GM13976 (cell line): ENCODE data around the gene UBE3B.

Experiments
- DNase-seq: peaks from one replicate; pipeline ENCODE4 v3.0.0; 2012; ENCODE audit warnings: low spot score
- CTCF ChIP-seq: IDR thresholded peaks from 2 replicates; pipeline ENCODE4 v1.5.1; 2012; ENCODE audit warnings: borderline replicate concordance, mild to moderate bottlenecking; ENCODE audit not compliant: insufficient read depth; ENCODE audit errors: extremely low read depth, missing control alignments, control extremely low read depth
- in situ Hi-C: fragments of 300-500 bp; cut with MboI; formaldehyde crosslinking; loops from one replicate; pipeline ENCODE4 v1.12.0; 2022; ENCODE audit warnings: low sequenced_read_pairs, mixed read lengths, inconsistent platforms; ENCODE audit not compliant: unreplicated experiment

UBE3B gene

DNA sequence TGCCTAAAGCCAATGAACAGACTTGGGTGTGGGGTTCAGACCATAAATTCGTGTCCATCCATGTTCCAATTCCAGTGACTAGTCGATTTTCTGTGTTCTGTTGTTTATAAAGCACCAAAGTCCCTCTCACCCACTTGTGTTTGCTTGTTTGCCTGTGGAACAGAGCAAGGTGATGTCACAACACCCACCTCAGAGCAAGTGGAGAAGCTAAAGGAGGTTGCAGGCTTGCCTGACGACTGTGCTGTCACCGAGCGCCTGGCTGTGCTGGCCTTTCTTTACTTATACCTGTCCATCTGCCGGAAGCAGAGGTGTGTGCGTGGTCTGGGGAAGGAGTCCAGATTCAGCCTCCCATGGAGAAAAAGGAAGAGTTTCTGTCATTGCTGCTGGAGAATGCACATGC is 102.2 kb downstream of the UBE3B start:
- TF ChIP-seq CTCF, result no peak
- no peak for DNase-seq
- in situ Hi-C loops, result no loop called here

GRCh38 chr12:109580272-109580671 is 102.8 kb downstream of the UBE3B start:
- no peak for DNase-seq
- no peak for TF ChIP-seq CTCF
- in situ Hi-C loops, result no loop called here

DNA sequence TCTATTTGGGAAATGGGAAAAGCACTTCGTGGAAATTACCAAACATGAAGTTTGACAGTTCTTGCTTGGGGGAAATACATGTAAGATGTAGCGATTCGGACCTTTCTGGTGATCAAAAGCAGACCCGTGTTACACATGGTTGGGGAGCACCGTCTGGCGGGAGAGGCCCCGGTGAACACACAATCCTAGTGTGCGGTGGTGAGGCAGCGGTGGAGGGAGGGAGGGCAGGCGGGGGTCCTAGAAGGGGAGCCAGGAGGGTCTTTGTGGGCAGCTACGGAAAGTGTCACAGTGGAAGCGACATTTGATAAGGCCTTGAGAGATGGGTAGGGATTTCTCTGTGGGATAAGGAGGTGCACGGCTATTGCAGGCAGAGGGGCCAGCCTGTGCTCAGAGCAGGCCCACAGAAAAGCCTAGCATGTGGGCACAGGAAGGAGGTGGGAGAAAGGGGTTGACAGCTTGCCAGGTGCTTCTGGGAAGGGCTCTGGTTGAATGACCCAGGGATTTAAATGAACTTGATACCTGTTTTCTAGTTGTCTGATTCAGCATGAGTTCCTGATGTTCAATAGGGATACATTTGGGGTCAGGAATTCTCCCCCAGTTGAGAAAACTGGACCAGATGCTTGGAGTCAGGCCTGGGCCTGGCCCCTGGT is 103.4 kb downstream of the UBE3B start:
- no peak for TF ChIP-seq CTCF
- no peak for DNase-seq
- in situ Hi-C loops, result no loop called here

- in situ Hi-C loops, result no loop called here
- no peak for DNase-seq
- TF ChIP-seq CTCF, result no peak
Measured at GRCh38 chr12:109581334-109581691, 103.9 kb downstream of the UBE3B start.

GRCh38 chr12:109581856-109582255 is 104.4 kb downstream of the UBE3B start:
- no peak for TF ChIP-seq CTCF
- in situ Hi-C loops, result no loop called here
- DNase-seq, result no peak

DNA sequence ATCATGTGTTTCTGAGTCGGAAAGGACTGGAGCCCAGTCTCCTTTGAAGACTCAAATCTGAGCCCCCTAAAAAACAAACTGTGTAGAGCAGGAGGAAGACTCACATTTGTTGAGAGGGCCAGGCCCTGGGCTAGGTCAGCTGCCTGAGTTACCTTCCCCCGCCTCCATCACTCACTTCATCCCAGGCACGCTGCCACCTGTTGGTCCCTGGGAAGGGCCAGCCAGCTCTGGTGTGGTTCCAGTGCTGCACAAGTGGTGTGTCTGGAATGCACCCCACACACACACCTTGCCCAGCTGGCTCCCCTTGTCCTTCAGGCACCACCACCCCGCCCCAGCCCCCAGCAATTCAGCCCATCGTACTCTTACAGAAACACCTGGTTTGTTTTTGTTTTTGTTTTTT is 105.2 kb downstream of the UBE3B start:
- in situ Hi-C loops, result no loop called here
- no peak for DNase-seq
- TF ChIP-seq CTCF, result no peak

- no peak for DNase-seq
- in situ Hi-C loops, result no loop called here
- no peak for TF ChIP-seq CTCF
Measured at GRCh38 chr12:109583733-109584132, 106.3 kb downstream of the UBE3B start.
